ENCODE results near the gene TRIM36. TPM values are rescaled to one million over a fixed set of nuclear protein-coding genes. Genes with fewer than 3 reads are reported as not detected.

The TRIM36 gene
- total and polyA plus RNA-seq, 2 of the 8 experiments (the other 6 are each of a cell fraction or from before 2014, with no cell fraction given): 8.5 to 14.1 TPM

- no peak for TF ChIP-seq ATF3 (IDR thresholded peaks at IDR 0.05; ENCODE audit: insufficient read depth, low read depth, low read length)
- no peak for TF ChIP-seq TCF12 (IDR thresholded peaks at IDR 0.05; ENCODE audit: low read depth, low read length)
- no peak for TF ChIP-seq NANOG (IDR thresholded peaks at IDR 0.05; ENCODE audit: insufficient read depth, low read depth, low read length, poor library complexity, severe bottlenecking)
- no peak for TF ChIP-seq NRF1 (IDR thresholded peaks at IDR 0.05; ENCODE audit: low read depth, low read length)
- TF ChIP-seq MAFK (IDR thresholded peaks at IDR 0.05; ENCODE audit: low read depth, low read length): no peak
- TF ChIP-seq KDM4A (IDR thresholded peaks at IDR 0.05; ENCODE audit: low read depth, low read length, severe bottlenecking): no peak
- no peak for TF ChIP-seq TAF7 (optimal IDR thresholded peaks at IDR 0.05; ENCODE audit: borderline replicate concordance, low read depth, low read length)
- TF ChIP-seq CEBPB (IDR thresholded peaks at IDR 0.05; ENCODE audit: low read depth, low read length): no peak
Measured at GRCh38 chr5:115124741-115125140, 45.0 kb downstream of the TRIM36 start (continued).
